HEK293 (cell line): ENCODE data around the gene ARL8B.

Experiments
- CTCF ChIA-PET: fragments of 350-600 bp; formaldehyde crosslinking; extraction: SDS; loops from one replicate; lab custom pipeline; 2021; ENCODE audit warnings: antibody characterized with exemption; lab: Yijun Ruan, JAX
- POLR2A ChIA-PET: fragments of 300-600 bp; formaldehyde crosslinking; extraction: SDS; loops from one replicate; lab custom pipeline; 2020; ENCODE audit warnings: antibody characterized with exemption, inconsistent platforms; lab: Yijun Ruan, JAX
- H3K27ac ChIP-seq: fragments of 200-500 bp; sonication (Bioruptor generic); 2 replicates; pipeline ENCODE4 v1.5.1; 2014; ENCODE audit warnings: low read depth, low read length, control low read depth, inconsistent platforms; ENCODE audit errors: extremely low read depth
- H3K36me3 ChIP-seq, 2 experiments: fragments of 200-500 bp in 1 of 2; sonication (Bioruptor generic) in 1 of 2; 1 replicate in 1 of 2; 2 replicates in 1 of 2; pipeline ENCODE4 v1.5.1; 2014 to 2017; ENCODE audit warnings: inconsistent platforms in 2 of 2, low read length in 2 of 2; ENCODE audit not compliant: control insufficient read depth in 2 of 2, insufficient read depth in 1 of 2
- H3K4me1 ChIP-seq: fragments of 200-500 bp; sonication (Bioruptor generic); 2 replicates; pipeline ENCODE4 v1.5.1; 2014; ENCODE audit warnings: mild to moderate bottlenecking, low read length, inconsistent platforms; ENCODE audit not compliant: control insufficient read depth, insufficient read depth
- H3K4me3 ChIP-seq: 2 replicates; pipeline ENCODE4 v1.5.1; 2011; ENCODE audit warnings: low read depth, mild to moderate bottlenecking, control low read depth, low read length, moderate library complexity
- H3K9me3 ChIP-seq: fragments of 200-500 bp; sonication (Bioruptor generic); 2 replicates; pipeline ENCODE4 v1.5.1; 2014; ENCODE audit warnings: low read depth, low read length, inconsistent platforms; ENCODE audit not compliant: control insufficient read depth, insufficient read depth
- BCL11B ChIP-seq: fragments of 450-650 bp; formaldehyde crosslinking; IDR thresholded peaks from 2 replicates; pipeline ENCODE4 v1.5.1; 2016; ENCODE audit warnings: low read depth, missing biosample characterization, missing genetic modification characterization
- HOXC10 ChIP-seq: sonication (generic); formaldehyde crosslinking; IDR thresholded peaks from 2 replicates; pipeline ENCODE4 v1.8.1; 2023; ENCODE audit warnings: mild to moderate bottlenecking, missing genetic modification reagents
- IKZF3 ChIP-seq: fragments of 450-650 bp; IDR thresholded peaks from 2 replicates; pipeline ENCODE4 v1.5.0; 2018; ENCODE audit warnings: missing biosample characterization, mild to moderate bottlenecking, missing genetic modification characterization, moderate library complexity
- PRDM10 ChIP-seq: fragments of 450-650 bp; formaldehyde crosslinking; IDR thresholded peaks from 2 replicates; pipeline ENCODE4 v1.5.1; 2016; ENCODE audit warnings: missing biosample characterization, missing genetic modification characterization
- SALL2 ChIP-seq: fragments of 450-650 bp; formaldehyde crosslinking; IDR thresholded peaks from 2 replicates; pipeline ENCODE4 v1.5.0; 2017; ENCODE audit warnings: missing biosample characterization, mild to moderate bottlenecking, missing genetic modification characterization, borderline replicate concordance
- SP2 ChIP-seq: fragments of 450-650 bp; formaldehyde crosslinking; IDR thresholded peaks from 2 replicates; pipeline ENCODE4 v1.5.1; 2016; ENCODE audit warnings: missing biosample characterization, missing genetic modification characterization
- TRIM28 ChIP-seq: IDR thresholded peaks from 2 replicates; pipeline ENCODE4 v1.6.1; 2011; ENCODE audit warnings: low read length, control low read depth, borderline replicate concordance
- ZBTB48 ChIP-seq: fragments of 450-650 bp; formaldehyde crosslinking; IDR thresholded peaks from 2 replicates; pipeline ENCODE4 v1.5.1; 2016; ENCODE audit warnings: missing biosample characterization, missing genetic modification characterization
- ZBTB8A ChIP-seq: fragments of 450-650 bp; formaldehyde crosslinking; IDR thresholded peaks from 2 replicates; pipeline ENCODE4 v1.5.1; 2016; ENCODE audit warnings: missing biosample characterization, missing genetic modification characterization
- ZFHX2 ChIP-seq: fragments of 450-650 bp; formaldehyde crosslinking; conservative IDR thresholded peaks from 2 replicates; pipeline ENCODE4 v1.5.1; 2016; ENCODE audit warnings: missing biosample characterization, missing genetic modification characterization
- ZFP3 ChIP-seq: fragments of 450-650 bp; formaldehyde crosslinking; IDR thresholded peaks from 2 replicates; pipeline ENCODE4 v1.5.1; 2016; ENCODE audit warnings: low read depth, missing biosample characterization, missing genetic modification characterization
- ZNF221 ChIP-seq: fragments of 450-650 bp; formaldehyde crosslinking; IDR thresholded peaks from 2 replicates; pipeline ENCODE4 v1.5.1; 2017; ENCODE audit warnings: missing biosample characterization, missing genetic modification characterization, borderline replicate concordance
- ZNF274 ChIP-seq, 2 experiments: fragments of 200-500 bp in 1 of 2; fragments of 450-650 bp in 1 of 2; sonication (Bioruptor generic) in 1 of 2; formaldehyde crosslinking in 1 of 2; IDR thresholded peaks; 2 replicates each; pipeline versions ENCODE4 v1.5.1 to v1.6.1; 2014 to 2016; ENCODE audit warnings: borderline replicate concordance in 1 of 2, inconsistent platforms in 1 of 2, low read length in 1 of 2, missing biosample characterization in 1 of 2, missing genetic modification characterization in 1 of 2
- ZNF280C ChIP-seq: fragments of 450-650 bp; formaldehyde crosslinking; IDR thresholded peaks from 2 replicates; pipeline ENCODE4 v1.5.1; 2016; ENCODE audit warnings: missing biosample characterization, missing genetic modification characterization
- ZNF549 ChIP-seq: fragments of 450-650 bp; IDR thresholded peaks from 2 replicates; pipeline ENCODE4 v1.5.1; 2018; ENCODE audit warnings: missing biosample characterization, missing genetic modification characterization, mild to moderate bottlenecking, inconsistent platforms, moderate library complexity
- ZNF660 ChIP-seq: fragments of 450-650 bp; IDR thresholded peaks from 2 replicates; pipeline ENCODE4 v1.5.1; 2018; ENCODE audit warnings: missing biosample characterization, mild to moderate bottlenecking, missing genetic modification characterization
- ZNF670 ChIP-seq: fragments of 450-650 bp; formaldehyde crosslinking; IDR thresholded peaks from 2 replicates; pipeline ENCODE4 v1.5.1; 2016; ENCODE audit warnings: missing biosample characterization, missing genetic modification characterization, low read depth
- TF ChIP-seq, protein P1 (sequence below): fragments of 450-650 bp; formaldehyde crosslinking; IDR thresholded peaks from 2 replicates; pipeline ENCODE4 v1.5.1; 2016; ENCODE audit warnings: missing biosample characterization, missing genetic modification characterization, low read depth
- TF ChIP-seq, protein P2 (sequence below): fragments of 450-650 bp; formaldehyde crosslinking; IDR thresholded peaks from 2 replicates; pipeline ENCODE4; 2016; ENCODE audit warnings: missing biosample characterization, missing genetic modification characterization
- TF ChIP-seq, protein P3 (sequence below): fragments of 450-650 bp; formaldehyde crosslinking; IDR thresholded peaks from 2 replicates; pipeline ENCODE4 v1.5.1; 2016; ENCODE audit warnings: missing biosample characterization, missing genetic modification characterization

Gene ARL8B

DNA sequence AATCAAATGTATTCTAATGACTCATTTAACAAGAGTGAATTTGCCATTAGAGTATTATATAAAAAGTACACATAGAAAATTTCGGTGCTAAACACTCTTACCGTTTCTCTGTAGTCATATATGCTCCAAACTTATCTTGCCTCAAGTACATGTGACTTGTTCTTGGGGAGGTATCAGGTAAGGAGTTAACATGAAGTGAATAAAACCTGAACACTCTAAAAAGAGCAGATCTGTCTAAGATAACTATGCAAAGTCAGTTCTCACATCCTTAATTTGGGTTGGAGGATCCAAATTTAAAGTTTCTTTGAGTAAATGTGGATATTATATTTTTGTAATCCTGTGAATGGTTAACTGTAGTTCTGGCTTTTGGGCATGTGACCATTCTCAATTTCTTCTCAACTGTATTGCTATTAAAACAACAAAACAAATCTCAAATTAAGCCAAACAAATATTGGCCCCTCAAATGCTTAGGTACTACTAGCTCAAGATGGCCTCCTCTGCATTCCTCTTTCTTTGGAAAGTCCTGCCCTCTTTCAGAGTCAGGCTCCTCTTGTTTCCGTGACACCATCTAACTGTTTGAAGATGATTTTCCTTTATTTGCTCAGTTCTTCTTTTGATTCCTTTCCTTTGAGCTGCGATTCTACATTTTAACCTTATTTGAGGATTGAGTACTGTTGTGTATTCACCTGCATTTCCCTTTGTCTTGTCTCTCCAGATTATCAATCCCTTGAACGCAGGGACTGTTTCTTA is 69.6 kb downstream of the ARL8B start:
- TF ChIP-seq ZNF274 (IDR thresholded peaks at IDR 0.05; ENCODE audit: low read length), result no peak
- TF ChIP-seq ZNF274 (tag by site-specific recombination; IDR thresholded peaks at IDR 0.05; ENCODE audit: borderline replicate concordance), result no peak
- TF ChIP-seq ZNF660 (tag by site-specific recombination), result no peak
- TF ChIP-seq, protein P1, sequence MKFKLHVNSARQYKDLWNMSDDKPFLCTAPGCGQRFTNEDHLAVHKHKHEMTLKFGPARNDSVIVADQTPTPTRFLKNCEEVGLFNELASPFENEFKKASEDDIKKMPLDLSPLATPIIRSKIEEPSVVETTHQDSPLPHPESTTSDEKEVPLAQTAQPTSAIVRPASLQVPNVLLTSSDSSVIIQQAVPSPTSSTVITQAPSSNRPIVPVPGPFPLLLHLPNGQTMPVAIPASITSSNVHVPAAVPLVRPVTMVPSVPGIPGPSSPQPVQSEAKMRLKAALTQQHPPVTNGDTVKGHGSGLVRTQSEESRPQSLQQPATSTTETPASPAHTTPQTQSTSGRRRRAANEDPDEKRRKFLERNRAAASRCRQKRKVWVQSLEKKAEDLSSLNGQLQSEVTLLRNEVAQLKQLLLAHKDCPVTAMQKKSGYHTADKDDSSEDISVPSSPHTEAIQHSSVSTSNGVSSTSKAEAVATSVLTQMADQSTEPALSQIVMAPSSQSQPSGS (tag by site-specific recombination), result no peak
- TF ChIP-seq ZFP3 (tag by site-specific recombination), result no peak
- TF ChIP-seq ZNF221 (tag by site-specific recombination), result no peak
- TF ChIP-seq HOXC10 (CRISPR knock-in tag), result no peak
- no peak for TF ChIP-seq IKZF3
- TF ChIP-seq ZBTB8A (tag by site-specific recombination), result no peak
- TF ChIP-seq BCL11B (tag by site-specific recombination), result no peak
- no peak for TF ChIP-seq PRDM10
- TF ChIP-seq ZNF549 (tag by site-specific recombination), result no peak

GRCh38 chr3:5192571-5193365 is 70.7 kb downstream of the ARL8B start:
- POLR2A ChIA-PET, result no interaction called here
- CTCF ChIA-PET, result interaction anchor here (0.7 to 0.9 kb wide), 2 partner anchors 15 to 41 kb away, joined by 3 read pairs; no protein-coding TSS in a partner anchor
- no peaks in the 10 kb centered on the region for H3K9me3 ChIP-seq
- H3K27ac ChIP-seq, result no peak overlapping the region
- H3K36me3 ChIP-seq, result peaks cover 3 to 16% of the 10 kb centered on the region in 2 experiments; a peak in 1 of 3 replicates
- H3K4me3 ChIP-seq, result no peak overlapping the region
- no peak for TF ChIP-seq SALL2 (tag by site-specific recombination)
- TF ChIP-seq ZBTB48, result no peak
- TF ChIP-seq, protein P2, sequence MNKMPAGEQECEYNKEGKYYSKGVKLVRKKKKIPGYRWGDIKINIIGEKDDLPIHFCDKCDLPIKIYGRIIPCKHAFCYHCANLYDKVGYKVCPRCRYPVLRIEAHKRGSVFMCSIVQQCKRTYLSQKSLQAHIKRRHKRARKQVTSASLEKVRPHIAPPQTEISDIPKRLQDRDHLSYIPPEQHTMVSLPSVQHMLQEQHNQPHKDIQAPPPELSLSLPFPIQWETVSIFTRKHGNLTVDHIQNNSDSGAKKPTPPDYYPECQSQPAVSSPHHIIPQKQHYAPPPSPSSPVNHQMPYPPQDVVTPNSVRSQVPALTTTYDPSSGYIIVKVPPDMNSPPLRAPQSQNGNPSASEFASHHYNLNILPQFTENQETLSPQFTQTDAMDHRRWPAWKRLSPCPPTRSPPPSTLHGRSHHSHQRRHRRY (tag by site-specific recombination), result no peak
- TF ChIP-seq ZNF280C (tag by site-specific recombination), result no peak
- TF ChIP-seq ZFHX2 (tag by site-specific recombination), result no peak
- TF ChIP-seq TRIM28, result no peak
- TF ChIP-seq SP2, result no peak
- no peak for TF ChIP-seq ZNF670
- TF ChIP-seq, protein P3, sequence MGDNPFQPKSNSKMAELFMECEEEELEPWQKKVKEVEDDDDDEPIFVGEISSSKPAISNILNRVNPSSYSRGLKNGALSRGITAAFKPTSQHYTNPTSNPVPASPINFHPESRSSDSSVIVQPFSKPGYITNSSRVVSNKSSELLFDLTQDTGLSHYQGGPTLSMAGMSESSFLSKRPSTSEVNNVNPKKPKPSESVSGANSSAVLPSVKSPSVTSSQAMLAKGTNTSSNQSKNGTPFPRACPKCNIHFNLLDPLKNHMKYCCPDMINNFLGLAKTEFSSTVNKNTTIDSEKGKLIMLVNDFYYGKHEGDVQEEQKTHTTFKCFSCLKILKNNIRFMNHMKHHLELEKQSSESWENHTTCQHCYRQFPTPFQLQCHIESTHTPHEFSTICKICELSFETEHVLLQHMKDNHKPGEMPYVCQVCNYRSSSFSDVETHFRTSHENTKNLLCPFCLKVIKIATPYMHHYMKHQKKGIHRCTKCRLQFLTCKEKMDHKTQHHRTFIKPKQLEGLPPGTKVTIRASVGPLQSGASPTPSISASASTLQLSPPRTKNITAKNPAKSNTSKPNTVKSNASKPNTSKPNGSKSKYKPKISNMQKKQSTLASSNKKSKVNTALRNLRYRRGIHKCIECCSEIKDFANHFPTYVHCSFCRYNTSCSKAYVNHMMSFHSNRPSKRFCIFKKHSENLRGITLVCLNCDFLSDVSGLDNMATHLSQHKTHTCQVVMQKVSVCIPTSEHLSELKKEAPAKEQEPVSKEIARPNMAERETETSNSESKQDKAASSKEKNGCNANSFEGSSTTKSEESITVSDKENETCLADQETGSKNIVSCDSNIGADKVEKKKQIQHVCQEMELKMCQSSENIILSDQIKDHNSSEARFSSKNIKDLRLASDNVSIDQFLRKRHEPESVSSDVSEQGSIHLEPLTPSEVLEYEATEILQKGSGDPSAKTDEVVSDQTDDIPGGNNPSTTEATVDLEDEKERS (tag by site-specific recombination), result no peak
- peaks cover 12% of the 10 kb centered on the region for H3K4me1 ChIP-seq

More for the DNA sequence above, 69.6 kb downstream of the ARL8B start:
- ChIA-PET CTCF (no interaction called here), POLR2A (no interaction called here)
- peaks cover 3 to 11% of the 10 kb centered on the region in 2 experiments; a peak in 1 of 3 replicates for H3K36me3 ChIP-seq
- no peaks in the 10 kb centered on the region for H3K9me3 ChIP-seq
- H3K4me1 ChIP-seq, result peaks cover 12% of the 10 kb centered on the region
- no peak overlapping the region for H3K4me3 ChIP-seq
- no peak overlapping the region for H3K27ac ChIP-seq
